Upper lobe of left lung (tissue), 6 donors: ENCODE data around the gene GLI3. TPM values are rescaled to one million over a fixed set of nuclear protein-coding genes. Genes with fewer than 3 reads are reported as not detected.

Source experiments
- ATAC-seq, 2 donors: fragments of 200-7000 bp; cut with Tn5 transposase; one replicate each; pipeline ENCODE4 v1.9.1; 2022; ENCODE audit warnings: mild to moderate bottlenecking in 2 of 2, moderate library complexity in 2 of 2; ENCODE audit not compliant: low FRiP score in 2 of 2
- DNase-seq, 2 donors: peaks; one replicate each; pipeline ENCODE4 v3.0.0-alpha.2; 2019 to 2020
- H3K27ac ChIP-seq, 4 donors: fragments of 200-600 bp; sonication (generic); one replicate each; pipeline ENCODE4 v1.5.1; 2016 to 2019
- H3K27me3 ChIP-seq, 4 donors: fragments of 200-600 bp; sonication (generic); one replicate each; pipeline ENCODE4 v1.5.1; 2017 to 2019
- H3K36me3 ChIP-seq, 4 donors: fragments of 200-600 bp; sonication (generic); one replicate each; pipeline ENCODE4 v1.5.1; 2016 to 2019
- H3K4me1 ChIP-seq, 4 donors: fragments of 200-600 bp; sonication (generic); one replicate each; pipeline ENCODE4 v1.5.1; 2018 to 2019
- H3K4me3 ChIP-seq, 4 donors: fragments of 200-600 bp; sonication (generic); one replicate each; pipeline ENCODE4 v1.5.1; 2017 to 2019; ENCODE audit warnings: mild to moderate bottlenecking in 2 of 4, moderate library complexity in 1 of 4
- H3K9me3 ChIP-seq, 4 donors: fragments of 200-600 bp; sonication (generic); one replicate each; pipeline ENCODE4 v1.5.1; 2018 to 2019
- CTCF ChIP-seq, 6 experiments: fragments of 450-650 bp in 4 of 6; fragments of 200-600 bp in 2 of 6; sonication (generic) in 2 of 6; IDR thresholded peaks; one replicate each; pipeline ENCODE4 v1.5.1; 2016 to 2019; ENCODE audit warnings: antibody characterized with exemption in 6 of 6
- EP300 ChIP-seq, 4 donors: sonication (generic); formaldehyde crosslinking; IDR thresholded peaks; one replicate each; pipeline ENCODE4 v1.5.1; 2017; ENCODE audit warnings: antibody characterized with exemption in 4 of 4, control low read depth in 2 of 4
- POLR2A ChIP-seq, 4 donors: fragments of 450-650 bp; IDR thresholded peaks; one replicate each; pipeline ENCODE4 v1.5.1; 2016 to 2017; ENCODE audit warnings: antibody characterized with exemption in 4 of 4, mild to moderate bottlenecking in 2 of 4
- POLR2AphosphoS5 ChIP-seq, 2 donors: sonication (generic); formaldehyde crosslinking; IDR thresholded peaks; one replicate each; pipeline ENCODE4 v1.5.1; 2017; ENCODE audit warnings: antibody characterized with exemption in 2 of 2
- WGBS, 2 donors: methylation state at CpG; one replicate each; pipeline ENCODE4 v1.1.5; 2017 to 2018; 5-methylcytosine and 5-hydroxymethylcytosine counted together
- total RNA-seq, 6 donors: library from RNA; depleted of rRNA in 4 of 6; stranded (reverse); fragments of >200 nt in 4 of 6; gene quantifications; one replicate each; pipeline versions ENCODE4 v1.1.0 to v1.2.1, GENCODE V29; 2016 to 2021
- donor health status: DM: no; HTN: no; CAD: no; lungs with moderate emphysema.
- donor health status: DM: no; HTN: yes; CAD: no; lungs with severe emphysema.

GLI3 gene
- total RNA-seq, 6 donors from 2014 or later = 5.2 to 19.4 (median 14.9) TPM

- ATAC-seq = peak; percentile 39 to 53
- Histone ChIP-seq H3K4me1 (peaks cover 0 to 6% (median 2%) of the 10 kb centered on the region in 4 donors), H3K36me3 (no peaks in the 10 kb centered on the region), H3K27me3 (no peaks in the 10 kb centered on the region), H3K4me3 (no peak overlapping the region), H3K9me3 (no peaks in the 10 kb centered on the region), H3K27ac (no peak overlapping the region)
- TF ChIP-seq POLR2AphosphoS5 (IDR thresholded peaks at IDR 0.05) = no peak
- TF ChIP-seq POLR2A (IDR thresholded peaks at IDR 0.05) = no peak
- TF ChIP-seq CTCF (IDR thresholded peaks at IDR 0.05) = no peak
- no peak for TF ChIP-seq EP300 (IDR thresholded peaks at IDR 0.05)
- DNase-seq = peak in 1 of 2 donors; percentile 32
- WGBS, 2 donors = 79 to 85% methylated on average over 2 of the region's 2 CpGs
Observed at GRCh38 chr7:42161719-42162118, 75.3 kb downstream of the GLI3 start.

- Histone ChIP-seq H3K4me3 (no peak overlapping the region), H3K27me3 (no peaks in the 10 kb centered on the region), H3K36me3 (no peaks in the 10 kb centered on the region), H3K27ac (no peak overlapping the region), H3K4me1 (peaks cover 0 to 8% (median 2%) of the 10 kb centered on the region in 4 donors), H3K9me3 (no peaks in the 10 kb centered on the region)
- DNase-seq = no peak
- TF ChIP-seq POLR2A (IDR thresholded peaks at IDR 0.05) (no peak), CTCF (IDR thresholded peaks at IDR 0.05) (no peak), POLR2AphosphoS5 (IDR thresholded peaks at IDR 0.05) (no peak), EP300 (IDR thresholded peaks at IDR 0.05) (no peak)
- 76 to 84% methylated on average over 2 of the region's 2 CpGs for WGBS, 2 donors
- ATAC-seq = no peak
Observed at GRCh38 chr7:42161110-42161509, 75.9 kb downstream of the GLI3 start.

GRCh38 chr7:42159130-42159529, 77.9 kb downstream of the GLI3 start:
- no peak overlapping the region for H3K4me3 ChIP-seq
- WGBS, 2 donors = 84 to 85% methylated on average over 3 of the region's 3 CpGs
- H3K36me3 ChIP-seq = no peaks in the 10 kb centered on the region
- H3K9me3 ChIP-seq = no peaks in the 10 kb centered on the region
- H3K27me3 ChIP-seq = no peaks in the 10 kb centered on the region
- H3K27ac ChIP-seq = no peak overlapping the region
- no peak for TF ChIP-seq CTCF (IDR thresholded peaks at IDR 0.05)
- TF ChIP-seq POLR2A (IDR thresholded peaks at IDR 0.05) = no peak
- TF ChIP-seq POLR2AphosphoS5 (IDR thresholded peaks at IDR 0.05) = no peak
- no peak for TF ChIP-seq EP300 (IDR thresholded peaks at IDR 0.05)
- ATAC-seq = no peak
- peaks cover 0 to 11% (median 2%) of the 10 kb centered on the region in 4 donors for H3K4me1 ChIP-seq
- DNase-seq = no peak

- H3K27ac ChIP-seq = no peak overlapping the region
- WGBS, 2 donors = 92 to 93% methylated on average over 6 of the region's 6 CpGs
Observed at GRCh38 chr7:42156967-42157721, 79.9 kb downstream of the GLI3 start.

More at GRCh38 chr7:42156967-42157721, 79.9 kb downstream of the GLI3 start:
- no peak overlapping the region for H3K4me3 ChIP-seq
- ATAC-seq = no peak
- no peaks in the 10 kb centered on the region for H3K36me3 ChIP-seq
- TF ChIP-seq POLR2AphosphoS5 (IDR thresholded peaks at IDR 0.05) (no peak), CTCF (IDR thresholded peaks at IDR 0.05) (no peak), POLR2A (IDR thresholded peaks at IDR 0.05) (no peak), EP300 (IDR thresholded peaks at IDR 0.05) (no peak)
- H3K9me3 ChIP-seq = no peaks in the 10 kb centered on the region
- no peaks in the 10 kb centered on the region for H3K27me3 ChIP-seq
- DNase-seq = no peak
- peaks cover 0 to 12% (median 5%) of the 10 kb centered on the region in 4 donors for H3K4me1 ChIP-seq
